NCI-H2171 (cell line): Measurements from ENCODE around the gene NSMCE1.

Experiments used
- DNase-seq: peaks from one replicate; lab custom pipeline; 2025; lab: John Stamatoyannopoulos, UW

NSMCE1 gene

GRCh38 chr16:27195076-27195741, 73.4 kb downstream of the NSMCE1 start:
- no peak for DNase-seq

- no peak for DNase-seq
Observed at GRCh38 chr16:27193300-27193990, 75.1 kb downstream of the NSMCE1 start.

GRCh38 chr16:27191352-27191924, 77.1 kb downstream of the NSMCE1 start:
- no peak for DNase-seq

- no peak for DNase-seq
Observed at GRCh38 chr16:27190316-27190871, 78.2 kb downstream of the NSMCE1 start.

DNA sequence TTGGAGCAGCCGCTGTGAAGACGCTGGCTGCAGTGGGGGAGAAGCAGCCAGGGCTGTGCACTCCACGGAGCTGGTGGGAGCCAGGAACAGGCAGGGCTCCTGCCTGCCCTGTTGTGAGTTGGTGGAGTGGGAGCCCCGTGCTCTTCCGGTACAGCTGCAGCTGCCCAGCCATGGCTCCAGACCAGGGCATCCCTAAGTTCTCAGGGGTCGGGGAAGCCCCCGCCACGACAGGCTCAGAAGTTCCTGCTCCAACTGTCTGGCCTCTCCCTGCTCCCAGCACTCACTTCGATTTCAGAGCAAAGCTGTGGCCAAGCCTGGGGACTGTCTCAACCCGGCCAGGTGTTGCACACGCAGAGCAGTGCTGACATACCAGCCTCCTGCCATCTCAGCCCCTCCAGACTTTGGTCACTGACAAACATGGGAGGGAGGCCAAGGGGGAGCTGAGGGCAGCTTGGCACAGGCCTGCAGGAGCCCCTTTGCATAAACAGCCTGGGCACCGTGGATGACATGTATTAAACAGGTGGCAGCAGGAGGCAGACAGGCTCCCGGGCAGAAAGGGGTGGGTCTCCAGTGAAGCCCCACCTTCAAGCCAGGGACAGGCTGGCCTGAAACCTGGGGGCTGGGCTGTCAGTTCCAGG, 79.1 kb downstream of the NSMCE1 start:
- peak; percentile 5 for DNase-seq

- DNase-seq = no peak
Observed at GRCh38 chr16:27188633-27189032, 79.9 kb downstream of the NSMCE1 start.

DNA sequence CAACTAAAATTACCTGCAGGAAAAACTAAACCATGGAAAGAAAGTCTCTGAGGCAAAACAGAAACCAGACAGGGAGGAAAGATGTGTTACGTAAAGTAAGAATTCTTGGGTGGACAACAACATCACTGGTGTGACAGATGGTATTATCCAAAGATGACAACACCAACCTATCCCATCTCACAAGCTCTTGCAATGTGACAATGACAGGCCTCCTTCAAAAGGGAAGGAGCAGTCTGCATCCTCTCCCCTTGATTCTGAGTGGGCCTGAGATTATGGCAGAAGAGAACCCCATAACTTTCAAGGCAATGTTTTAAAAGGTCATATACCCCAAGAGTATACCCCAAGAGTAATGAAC, 82.8 kb downstream of the NSMCE1 start:
- DNase-seq = no peak

DNA sequence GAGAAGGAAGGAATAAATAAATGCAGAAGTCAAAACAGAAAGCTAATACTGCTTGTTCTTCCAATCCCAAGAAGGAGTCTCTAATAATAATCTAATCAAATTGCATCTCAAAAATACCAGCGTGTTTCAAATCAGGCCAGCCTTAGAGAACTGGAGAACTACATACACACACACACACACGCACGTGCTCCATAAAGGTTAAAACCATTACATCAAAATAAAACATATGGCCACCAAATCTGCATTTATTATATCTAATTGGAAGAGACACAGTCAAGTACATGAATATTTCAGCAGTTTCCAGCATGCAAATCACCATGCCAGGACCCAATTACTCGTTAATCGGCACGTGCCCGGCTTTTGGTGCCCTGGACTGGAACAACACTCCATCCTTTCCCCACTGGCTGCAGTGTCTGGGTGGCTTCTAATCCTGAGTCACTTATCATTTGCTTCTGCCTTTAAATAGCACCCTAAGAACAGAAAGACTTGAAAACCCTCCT, 85.6 kb downstream of the NSMCE1 start:
- DNase-seq = no peak

GRCh38 chr16:27181019-27181790, 87.4 kb downstream of the NSMCE1 start:
- DNase-seq = peak; percentile 80

GRCh38 chr16:27179500-27180072, 89.0 kb downstream of the NSMCE1 start:
- no peak for DNase-seq

GRCh38 chr16:27177031-27177774, 91.4 kb downstream of the NSMCE1 start:
- no peak for DNase-seq

DNA sequence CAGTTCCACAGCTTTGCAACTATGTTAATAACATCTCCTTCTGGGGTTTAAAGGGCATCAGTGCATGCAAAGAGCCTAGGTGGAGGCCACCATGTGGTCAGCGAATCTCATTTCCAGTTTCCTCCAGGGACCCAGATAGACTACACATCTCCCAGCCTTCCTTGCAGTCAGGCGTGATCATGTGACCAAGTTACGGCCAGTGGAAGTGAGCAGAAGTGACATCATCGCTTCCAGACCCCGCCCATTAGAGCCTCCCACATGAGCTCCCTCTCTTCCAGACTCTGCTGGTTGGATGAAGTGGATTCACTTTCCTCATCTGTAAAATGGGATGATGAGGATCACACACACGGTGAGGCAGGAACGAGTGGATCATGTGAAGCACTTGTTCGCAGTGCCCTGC, 92.7 kb downstream of the NSMCE1 start:
- no peak for DNase-seq
